ENCODE results near the gene SETDB1.
A peak's percentile ranks its signal among the peaks of the same experiment; 100 is the strongest.

SETDB1 gene

GRCh38 chr1:150976401-150976821 is 50.2 kb downstream of the SETDB1 start:
- DNase-seq (ENCODE audit: low read depth), result no peak

- peak; percentile 53 for DNase-seq (ENCODE audit: low read depth)
Observed at GRCh38 chr1:150976879-150977694, 50.9 kb downstream of the SETDB1 start.

GRCh38 chr1:150979092-150980056 is 53.2 kb downstream of the SETDB1 start:
- peak; percentile 78 for DNase-seq (ENCODE audit: low read depth)

GRCh38 chr1:150981177-150981804 is 55.1 kb downstream of the SETDB1 start:
- DNase-seq (ENCODE audit: low read depth), result no peak

- no peak for DNase-seq (ENCODE audit: low read depth)
Observed at GRCh38 chr1:150981805-150982712, 55.9 kb downstream of the SETDB1 start, which contains the start of gene ANXA9. Gene ANXA9 (plus strand): TSS chr1:150982292. CDS start chr1:150983106, 814 bp downstream.

GRCh38 chr1:150985179-150985825 is 59.1 kb downstream of the SETDB1 start:
- no peak for DNase-seq (ENCODE audit: low read depth)

- DNase-seq (ENCODE audit: low read depth), result no peak
Observed at GRCh38 chr1:150987924-150988323, 61.8 kb downstream of the SETDB1 start.

GRCh38 chr1:150992626-150993025 is 66.5 kb downstream of the SETDB1 start:
- no peak for DNase-seq (ENCODE audit: low read depth)

- no peak for DNase-seq (ENCODE audit: low read depth)
Observed at GRCh38 chr1:150994248-150994647, 68.1 kb downstream of the SETDB1 start.

GRCh38 chr1:150995460-150995859 is 69.3 kb downstream of the SETDB1 start:
- no peak for DNase-seq (ENCODE audit: low read depth)

GRCh38 chr1:150995896-150996295 is 69.7 kb downstream of the SETDB1 start:
- DNase-seq (ENCODE audit: low read depth), result no peak

GRCh38 chr1:150997126-150997872 is 71.1 kb downstream of the SETDB1 start:
- DNase-seq (ENCODE audit: low read depth), result no peak

- no peak for DNase-seq (ENCODE audit: low read depth)
Observed at GRCh38 chr1:150997949-150998348, 71.8 kb downstream of the SETDB1 start.

- DNase-seq (ENCODE audit: low read depth), result no peak
Observed at GRCh38 chr1:150999051-150999674, 73.0 kb downstream of the SETDB1 start.

GRCh38 chr1:150999926-151000325 is 73.8 kb downstream of the SETDB1 start:
- no peak for DNase-seq (ENCODE audit: low read depth)

- no peak for DNase-seq (ENCODE audit: low read depth)
Observed at GRCh38 chr1:151000408-151000807, 74.2 kb downstream of the SETDB1 start.

- DNase-seq (ENCODE audit: low read depth), result no peak
Observed at GRCh38 chr1:151001602-151002001, 75.4 kb downstream of the SETDB1 start.

GRCh38 chr1:151002051-151002450 is 75.9 kb downstream of the SETDB1 start:
- no peak for DNase-seq (ENCODE audit: low read depth)

- no peak for DNase-seq (ENCODE audit: low read depth)
Observed at GRCh38 chr1:151002611-151003010, 76.4 kb downstream of the SETDB1 start.
